ENCODE measurements around the gene SLC45A3. TPM values are rescaled to one million over a fixed set of nuclear protein-coding genes. Genes with fewer than 3 reads are reported as not detected.

Gene SLC45A3
- total RNA-seq, 1 experiment from 2014 or later, result 16.7 TPM

- Histone ChIP-seq H2BK120ac (ENCODE audit: low read depth, low read length, poor library complexity, severe bottlenecking) (no peak overlapping the region), H3K27me3 (ENCODE audit: insufficient read depth, low read length) (no peaks in the 10 kb centered on the region), H2BK5ac (ENCODE audit: insufficient read length, low read length) (no peak overlapping the region), H2BK15ac (ENCODE audit: low read depth, low read length) (no peak overlapping the region), H3K79me2 (ENCODE audit: insufficient read depth, low read length) (peaks cover 2% of the 10 kb centered on the region; the same call in 1 of the 2 replicates), H3K79me1 (ENCODE audit: insufficient read depth, low read depth, low read length, poor library complexity, severe bottlenecking) (no peaks in the 10 kb centered on the region), H2BK12ac (ENCODE audit: insufficient read length, low read depth, low read length) (no peak overlapping the region), H3K27ac (ENCODE audit: insufficient read length, low read depth, low read length) (no peak overlapping the region), H3T11ph (ENCODE audit: low read length) (no peak overlapping the region), H4K8ac (replicated peaks; ENCODE audit: insufficient read length, low read depth, low read length) (no peak overlapping the region), H4K5ac (ENCODE audit: insufficient read length, low read depth, low read length) (no peak overlapping the region), H2AFZ (ENCODE audit: low read length) (no peak overlapping the region), H3K4ac (ENCODE audit: low read depth, low read length) (no peak overlapping the region), H2AK5ac (ENCODE audit: insufficient read length, low read length) (no peak overlapping the region), H4K20me1 (ENCODE audit: control insufficient read depth, insufficient read depth, insufficient read length) (no peaks in the 10 kb centered on the region), H3K4me2 (ENCODE audit: insufficient read depth, insufficient read length, low read length) (no peak overlapping the region), H3K9me3 (ENCODE audit: control insufficient read depth, low read depth, low read length) (no peaks in the 10 kb centered on the region), H3K9ac (ENCODE audit: extremely low read depth, insufficient read length, low read length) (no peak overlapping the region), H3K14ac (ENCODE audit: insufficient read depth, low read length) (no peak overlapping the region), H3K4me1 (ENCODE audit: insufficient read depth, low read length) (peaks cover 9% of the 10 kb centered on the region; the same call in 1 of the 2 replicates), H3K56ac (ENCODE audit: insufficient read length, low read depth, low read length) (no peak overlapping the region), H4K91ac (ENCODE audit: insufficient read length, low read depth, low read length) (no peak overlapping the region), H3K23me2 (ENCODE audit: insufficient read length, low read depth, low read length, poor library complexity, severe bottlenecking) (no peaks in the 10 kb centered on the region), H2BK20ac (ENCODE audit: low read depth, low read length, poor library complexity, severe bottlenecking) (no peak overlapping the region), H3K18ac (ENCODE audit: insufficient read length, low read depth, low read length) (no peak overlapping the region), H3K23ac (ENCODE audit: insufficient read length, low read depth, low read length) (no peak overlapping the region)
- Mint-ChIP-seq H3K9me3 (no peaks in the 10 kb centered on the region), H3K36me3 (ENCODE audit: insufficient read depth in 1 of 3, low read depth in 3 of 3) (peaks cover 4 to 32% (median 21%) of the 10 kb centered on the region in 3 experiments; a peak in 6 of 7 replicates), H3K27me3 (ENCODE audit: low read depth) (no peaks in the 10 kb centered on the region), H3K4me3 (no peak overlapping the region; a peak in 1 of 5 replicates), H3K4me1 (peaks cover 62 to 72% of the 10 kb centered on the region in 2 experiments), H3K27ac (peak overlapping the region in 2 of 3 experiments; percentile 30 to 86; a peak in 4 of 7 replicates)
- no peak for DNase-seq
- TF ChIP-seq, protein P1, sequence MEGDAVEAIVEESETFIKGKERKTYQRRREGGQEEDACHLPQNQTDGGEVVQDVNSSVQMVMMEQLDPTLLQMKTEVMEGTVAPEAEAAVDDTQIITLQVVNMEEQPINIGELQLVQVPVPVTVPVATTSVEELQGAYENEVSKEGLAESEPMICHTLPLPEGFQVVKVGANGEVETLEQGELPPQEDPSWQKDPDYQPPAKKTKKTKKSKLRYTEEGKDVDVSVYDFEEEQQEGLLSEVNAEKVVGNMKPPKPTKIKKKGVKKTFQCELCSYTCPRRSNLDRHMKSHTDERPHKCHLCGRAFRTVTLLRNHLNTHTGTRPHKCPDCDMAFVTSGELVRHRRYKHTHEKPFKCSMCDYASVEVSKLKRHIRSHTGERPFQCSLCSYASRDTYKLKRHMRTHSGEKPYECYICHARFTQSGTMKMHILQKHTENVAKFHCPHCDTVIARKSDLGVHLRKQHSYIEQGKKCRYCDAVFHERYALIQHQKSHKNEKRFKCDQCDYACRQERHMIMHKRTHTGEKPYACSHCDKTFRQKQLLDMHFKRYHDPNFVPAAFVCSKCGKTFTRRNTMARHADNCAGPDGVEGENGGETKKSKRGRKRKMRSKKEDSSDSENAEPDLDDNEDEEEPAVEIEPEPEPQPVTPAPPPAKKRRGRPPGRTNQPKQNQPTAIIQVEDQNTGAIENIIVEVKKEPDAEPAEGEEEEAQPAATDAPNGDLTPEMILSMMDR (conservative IDR thresholded peaks at IDR 0.05), result no peak
- no CpG with 5 or more reads among the region's 9 CpGs for WGBS (ENCODE audit: extremely low coverage, insufficient read length, low lambda C conversion rate)
Observed at GRCh38 chr1:205665201-205666045, 14.9 kb downstream of the SLC45A3 start.
